Neural progenitor cell (in vitro differentiated cells): ENCODE data around the gene MT1E. TPM values are rescaled to one million over a fixed set of nuclear protein-coding genes. Genes with fewer than 3 reads are reported as not detected.

ENCODE experiments used
- DNase-seq: peaks from one replicate; pipeline ENCODE4 v3.0.0-alpha.2; 2016; ENCODE audit warnings: low spot score
- H2AFZ ChIP-seq: fragments of 200-600 bp; sonication (generic); replicated peaks from 2 replicates; pipeline ENCODE4 v1.6.1; 2016; ENCODE audit warnings: antibody characterized with exemption
- H3F3A ChIP-seq: fragments of 200-600 bp; sonication (generic); 2 replicates; pipeline ENCODE4 v1.6.1; 2016; ENCODE audit warnings: antibody characterized with exemption, low read depth
- H3K27ac ChIP-seq: fragments of 200-600 bp; sonication (generic); 2 replicates; pipeline ENCODE4 v1.5.1; 2016; ENCODE audit warnings: mild to moderate bottlenecking
- H3K27me3 ChIP-seq: fragments of 200-600 bp; sonication (generic); 2 replicates; pipeline ENCODE4 v1.6.1; 2016; ENCODE audit warnings: mild to moderate bottlenecking, moderate library complexity
- H3K36me3 ChIP-seq: fragments of 200-600 bp; sonication (generic); 2 replicates; pipeline ENCODE4 v1.5.1; 2016
- H3K4me1 ChIP-seq: fragments of 200-600 bp; sonication (generic); 2 replicates; pipeline ENCODE4 v1.6.1; 2016; ENCODE audit warnings: mixed run types
- H3K4me2 ChIP-seq: fragments of 200-600 bp; sonication (generic); 2 replicates; pipeline ENCODE4 v1.6.1; 2016
- H3K4me3 ChIP-seq: fragments of 200-600 bp; sonication (generic); 2 replicates; pipeline ENCODE4 v1.5.1; 2016
- H3K79me2 ChIP-seq: fragments of 200-600 bp; sonication (generic); 2 replicates; pipeline ENCODE4 v1.6.1; 2016; ENCODE audit warnings: low read depth
- H3K9ac ChIP-seq: fragments of 200-600 bp; sonication (generic); 2 replicates; pipeline ENCODE4 v1.6.1; 2016
- H3K9me3 ChIP-seq: fragments of 200-600 bp; sonication (generic); 2 replicates; pipeline ENCODE4 v1.5.1; 2016; ENCODE audit warnings: low read depth
- H4K20me1 ChIP-seq: fragments of 200-600 bp; sonication (generic); 2 replicates; pipeline ENCODE4 v1.6.1; 2016; ENCODE audit warnings: low read depth
- H3K27ac Mint-ChIP-seq: 3 replicates; pipeline ENCODE4 v1.8.0; 2021; ENCODE audit warnings: mixed read lengths
- H3K27me3 Mint-ChIP-seq: 2 replicates; pipeline ENCODE4 v1.8.0; 2022; ENCODE audit warnings: low read depth, mild to moderate bottlenecking, inconsistent platforms, moderate library complexity, mixed read lengths; ENCODE audit not compliant: insufficient read depth
- H3K36me3 Mint-ChIP-seq: 3 replicates; pipeline ENCODE4 v1.8.0; 2021; ENCODE audit warnings: mixed read lengths
- H3K4me1 Mint-ChIP-seq: 3 replicates; pipeline ENCODE4 v1.8.0; 2021; ENCODE audit warnings: mixed read lengths
- H3K4me3 Mint-ChIP-seq: 3 replicates; pipeline ENCODE4 v1.8.0; 2021; ENCODE audit warnings: mild to moderate bottlenecking, moderate library complexity, mixed read lengths
- H3K9me3 Mint-ChIP-seq: 3 replicates; pipeline ENCODE4 v1.8.0; 2020; ENCODE audit warnings: mixed read lengths
- EZH2 ChIP-seq: fragments of 200-600 bp; sonication (generic); IDR thresholded peaks from 2 replicates; pipeline ENCODE4 v1.6.1; 2017; ENCODE audit warnings: antibody characterized with exemption, mild to moderate bottlenecking, moderate library complexity
- EZH2phosphoT487 ChIP-seq: fragments of 200-600 bp; sonication (generic); IDR thresholded peaks from 2 replicates; pipeline ENCODE4 v1.6.1; 2017; ENCODE audit warnings: antibody characterized with exemption
- total RNA-seq: library from RNA; depleted of rRNA; stranded (reverse); fragments of >200 nt; gene quantifications from 2 replicates; pipeline ENCODE4 v1.2.3, GENCODE V29; 2015; ENCODE audit warnings: low replicate concordance
- TF ChIP-seq, protein P1 (sequence below): fragments of 200-600 bp; sonication (generic); IDR thresholded peaks from 2 replicates; pipeline ENCODE4 v1.5.1; 2017; ENCODE audit warnings: antibody characterized with exemption, mild to moderate bottlenecking

MT1E gene
- total RNA-seq, 1 donor from 2014 or later = 2.4 TPM

DNA sequence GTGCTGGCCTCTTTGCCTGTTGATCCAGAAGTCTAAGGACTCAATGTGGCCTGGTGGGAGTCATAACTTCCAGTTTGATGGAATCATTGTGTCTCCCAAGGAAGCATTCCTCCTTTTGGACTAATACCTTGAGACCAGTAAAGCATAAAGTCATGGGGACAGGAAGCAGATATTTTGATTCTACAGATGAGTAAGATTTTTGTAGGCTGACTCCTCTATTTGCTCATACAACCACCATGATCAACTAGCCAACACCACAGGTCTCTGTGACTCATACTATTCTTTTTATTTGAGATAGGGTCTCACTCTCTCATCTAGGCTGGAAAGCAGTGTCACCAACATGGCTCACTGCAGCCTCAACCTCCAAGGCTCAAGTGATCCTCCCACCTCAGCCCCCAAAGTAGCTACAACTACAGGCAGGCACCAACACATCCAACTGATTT is 11.0 kb upstream of the MT1E start:
- Mint-ChIP-seq H3K27ac (no peak overlapping the region), H3K9me3 (peaks cover 2% of the 10 kb centered on the region), H3K4me3 (no peak overlapping the region), H3K4me1 (peaks cover 29% of the 10 kb centered on the region), H3K36me3 (peaks cover under 1% of the 10 kb centered on the region), H3K27me3 (peaks cover 44% of the 10 kb centered on the region)
- Histone ChIP-seq H4K20me1 (peaks cover 20% of the 10 kb centered on the region), H3K79me2 (no peaks in the 10 kb centered on the region), H3K27me3 (peaks cover 100% of the 10 kb centered on the region), H3K36me3 (no peaks in the 10 kb centered on the region), H3K4me3 (no peak overlapping the region), H3K9ac (no peak overlapping the region), H3K27ac (no peak overlapping the region), H3K4me1 (peaks cover 15% of the 10 kb centered on the region), H3K4me2 (no peak overlapping the region), H2AFZ (no peak overlapping the region), H3F3A (peaks cover 3% of the 10 kb centered on the region), H3K9me3 (no peaks in the 10 kb centered on the region)
- TF ChIP-seq, protein P1, sequence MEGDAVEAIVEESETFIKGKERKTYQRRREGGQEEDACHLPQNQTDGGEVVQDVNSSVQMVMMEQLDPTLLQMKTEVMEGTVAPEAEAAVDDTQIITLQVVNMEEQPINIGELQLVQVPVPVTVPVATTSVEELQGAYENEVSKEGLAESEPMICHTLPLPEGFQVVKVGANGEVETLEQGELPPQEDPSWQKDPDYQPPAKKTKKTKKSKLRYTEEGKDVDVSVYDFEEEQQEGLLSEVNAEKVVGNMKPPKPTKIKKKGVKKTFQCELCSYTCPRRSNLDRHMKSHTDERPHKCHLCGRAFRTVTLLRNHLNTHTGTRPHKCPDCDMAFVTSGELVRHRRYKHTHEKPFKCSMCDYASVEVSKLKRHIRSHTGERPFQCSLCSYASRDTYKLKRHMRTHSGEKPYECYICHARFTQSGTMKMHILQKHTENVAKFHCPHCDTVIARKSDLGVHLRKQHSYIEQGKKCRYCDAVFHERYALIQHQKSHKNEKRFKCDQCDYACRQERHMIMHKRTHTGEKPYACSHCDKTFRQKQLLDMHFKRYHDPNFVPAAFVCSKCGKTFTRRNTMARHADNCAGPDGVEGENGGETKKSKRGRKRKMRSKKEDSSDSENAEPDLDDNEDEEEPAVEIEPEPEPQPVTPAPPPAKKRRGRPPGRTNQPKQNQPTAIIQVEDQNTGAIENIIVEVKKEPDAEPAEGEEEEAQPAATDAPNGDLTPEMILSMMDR = no peak
- TF ChIP-seq EZH2phosphoT487 = no peak
- TF ChIP-seq EZH2 = no peak
- DNase-seq = no peak

DNA sequence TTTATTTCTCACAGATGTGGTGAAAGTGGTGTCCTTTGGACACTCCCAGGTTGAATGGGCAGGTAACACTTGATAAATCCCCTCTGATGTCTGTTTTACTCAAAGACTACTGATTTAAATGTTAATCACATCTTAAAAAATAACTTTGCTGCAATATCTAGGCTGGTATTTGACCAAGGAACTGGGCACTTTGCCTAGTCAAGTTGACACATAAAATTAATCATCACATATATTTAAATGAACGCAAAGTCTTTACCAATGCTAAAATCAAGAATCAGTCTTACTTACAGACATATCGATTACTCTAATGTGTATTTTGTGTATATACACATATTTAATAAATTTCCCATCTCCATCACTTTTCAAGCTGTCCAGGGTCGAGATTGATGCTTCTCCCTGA is 10.2 kb upstream of the MT1E start:
- Histone ChIP-seq H3K9me3 (no peaks in the 10 kb centered on the region), H3K79me2 (no peaks in the 10 kb centered on the region), H3F3A (no peaks in the 10 kb centered on the region), H3K36me3 (no peaks in the 10 kb centered on the region), H3K4me3 (no peak overlapping the region), H3K27me3 (peaks cover 100% of the 10 kb centered on the region), H3K9ac (no peak overlapping the region), H3K27ac (no peak overlapping the region), H2AFZ (no peak overlapping the region), H4K20me1 (peaks cover 19% of the 10 kb centered on the region), H3K4me1 (peaks cover 8% of the 10 kb centered on the region), H3K4me2 (no peak overlapping the region)
- H3K27me3 Mint-ChIP-seq = peaks cover 52% of the 10 kb centered on the region
- peaks cover 2% of the 10 kb centered on the region for H3K9me3 Mint-ChIP-seq
- no peak for DNase-seq
- TF ChIP-seq EZH2 = no peak
- H3K36me3 Mint-ChIP-seq = peaks cover 1% of the 10 kb centered on the region
- no peak overlapping the region for H3K27ac Mint-ChIP-seq
- H3K4me3 Mint-ChIP-seq = no peak overlapping the region
- peaks cover 23% of the 10 kb centered on the region for H3K4me1 Mint-ChIP-seq

DNA sequence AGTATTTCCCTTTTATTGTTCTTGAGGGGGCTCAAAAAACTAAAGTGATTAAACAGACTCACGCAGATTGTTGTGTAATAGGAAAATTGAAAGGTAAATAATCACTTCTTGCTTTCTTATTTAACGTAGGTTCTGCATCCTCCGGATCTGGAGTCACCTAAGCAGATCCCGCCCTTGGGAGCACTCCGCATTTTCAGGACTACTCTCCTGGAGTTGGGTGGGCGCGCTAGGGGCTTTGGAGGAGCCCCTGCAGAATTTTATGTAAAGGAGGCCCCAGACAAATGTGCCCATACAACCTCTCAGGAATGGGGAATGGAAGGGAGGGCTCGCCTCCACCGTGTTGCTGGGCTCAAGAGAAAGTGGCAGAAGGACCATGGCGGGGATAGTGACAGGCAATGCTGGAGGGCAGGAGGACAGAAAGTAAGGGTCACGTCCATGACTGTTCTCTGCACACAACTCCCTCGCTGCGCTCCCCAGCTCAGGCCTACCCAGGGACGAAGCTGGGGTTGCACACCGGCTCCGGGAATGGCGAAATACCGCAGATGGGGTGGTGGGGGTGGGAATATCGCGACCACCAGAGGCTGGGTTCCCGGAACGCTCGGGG is 8.9 kb upstream of the MT1E start:
- H3K4me3 ChIP-seq = peak overlapping the region; percentile 34
- no peak overlapping the region for H3K27ac ChIP-seq
- H3F3A ChIP-seq = no peaks in the 10 kb centered on the region
- H3K4me1 Mint-ChIP-seq = peaks cover 13% of the 10 kb centered on the region
- H4K20me1 ChIP-seq = peaks cover 19% of the 10 kb centered on the region
- no peak for DNase-seq
- no peak overlapping the region for H3K9ac ChIP-seq
- H3K9me3 ChIP-seq = no peaks in the 10 kb centered on the region
- H3K36me3 ChIP-seq = no peaks in the 10 kb centered on the region
- H3K4me1 ChIP-seq = peaks cover 8% of the 10 kb centered on the region
- peaks cover 1% of the 10 kb centered on the region for H3K36me3 Mint-ChIP-seq
- peaks cover 100% of the 10 kb centered on the region for H3K27me3 ChIP-seq
- H3K27me3 Mint-ChIP-seq = peaks cover 55% of the 10 kb centered on the region
- H3K4me3 Mint-ChIP-seq = peak overlapping the region; percentile 74
- peak overlapping the region; percentile 6 for H2AFZ ChIP-seq
- H3K4me2 ChIP-seq = peak overlapping the region; percentile 77
- H3K27ac Mint-ChIP-seq = no peak overlapping the region
- peaks cover 2% of the 10 kb centered on the region for H3K9me3 Mint-ChIP-seq
- H3K79me2 ChIP-seq = no peaks in the 10 kb centered on the region
- TF ChIP-seq, protein P1 = no peak
- no peak for TF ChIP-seq EZH2
- TF ChIP-seq EZH2phosphoT487 = no peak
